SJCRH30 (cell line): ENCODE results near the gene SURF2. TPM values are rescaled to one million over a fixed set of nuclear protein-coding genes. Genes with fewer than 3 reads are reported as not detected.
"Not testable (repeated sequence)": the region's sequence is repeated elsewhere in the genome, so short reads cannot be mapped to it uniquely, and the experiment has no call there.

Experiments
- DNase-seq, 2 experiments: peaks; one replicate each; pipeline ENCODE4 v3.0.0-alpha.2; 2015 to 2020
- H3K27ac ChIP-seq: fragments of 250-450 bp; sonication (Bioruptor Pico); 2 replicates; pipeline ENCODE4 v1.5.1; 2020; ENCODE audit warnings: mild to moderate bottlenecking, moderate library complexity
- H3K27me3 ChIP-seq: fragments of 250-450 bp; sonication (Bioruptor Pico); 2 replicates; pipeline ENCODE4 v1.5.1; 2020; ENCODE audit warnings: mild to moderate bottlenecking, moderate library complexity
- H3K36me3 ChIP-seq: fragments of 250-450 bp; sonication (Bioruptor Pico); 2 replicates; pipeline ENCODE4 v1.5.1; 2020; ENCODE audit warnings: mild to moderate bottlenecking, moderate library complexity
- H3K4me1 ChIP-seq: fragments of 250-450 bp; sonication (Bioruptor Pico); 2 replicates; pipeline ENCODE4 v1.5.1; 2020; ENCODE audit warnings: mild to moderate bottlenecking, moderate library complexity
- H3K4me3 ChIP-seq: fragments of 250-450 bp; sonication (Bioruptor Pico); 2 replicates; pipeline ENCODE4 v1.5.1; 2020; ENCODE audit warnings: mild to moderate bottlenecking, moderate library complexity
- H3K9me3 ChIP-seq: fragments of 250-450 bp; sonication (Bioruptor Pico); replicated peaks from 2 replicates; pipeline ENCODE4 v1.5.1; 2020; ENCODE audit warnings: mild to moderate bottlenecking, moderate library complexity
- total RNA-seq: library from RNA; depleted of rRNA; stranded (reverse); fragments of >200 nt; shearing (Covaris generic); gene quantifications from 2 replicates; pipeline ENCODE4 v1.2.3, GENCODE V29; 2014; rRNA removed

The SURF2 gene
- 34.7 and 36.2 TPM in 2 replicates for total RNA-seq

DNA sequence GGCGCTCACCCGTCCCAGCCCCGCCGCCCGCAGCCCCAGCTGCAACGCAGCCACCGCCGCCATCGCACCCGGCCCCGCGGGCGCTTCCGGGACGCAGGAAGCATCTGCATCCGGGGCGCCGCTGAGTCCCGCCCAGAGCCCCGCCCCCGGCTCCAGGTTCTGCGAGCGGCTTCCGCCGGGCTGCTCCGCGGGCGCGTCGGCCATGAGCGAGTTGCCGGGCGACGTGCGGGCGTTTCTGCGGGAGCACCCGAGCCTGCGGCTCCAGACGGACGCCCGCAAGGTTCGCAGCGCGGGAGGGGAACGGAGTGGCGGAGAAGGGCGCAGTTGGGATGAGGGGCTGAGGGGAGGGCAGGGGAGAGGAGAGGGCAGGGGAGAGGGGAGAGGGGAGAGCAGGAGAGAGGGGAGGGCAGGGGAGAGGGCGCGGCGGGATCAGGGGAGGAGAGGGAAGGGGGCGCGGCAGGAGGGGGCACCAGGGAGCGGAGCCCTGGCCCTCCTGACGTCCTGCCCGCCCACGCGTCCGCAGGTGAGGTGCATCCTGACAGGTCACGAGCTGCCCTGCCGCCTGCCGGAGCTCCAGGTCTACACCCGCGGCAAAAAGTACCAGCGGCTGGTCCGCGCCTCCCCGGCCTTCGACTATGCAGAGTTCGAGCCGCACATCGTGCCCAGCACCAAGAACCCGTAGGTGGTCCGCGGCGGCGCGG is at the start of gene SURF2, which contains the start of gene SURF1:
TSS of gene SURF2 (plus strand) at position 160 of the 701 bp plus-strand sequence. CDS start at position 203, 43 bp downstream.
TSS of gene SURF1 (minus strand) at position 97 of the 701 bp plus-strand sequence. CDS start at position 63, 34 bp downstream.
- no peaks in the 10 kb centered on the region for H3K9me3 ChIP-seq
- peak within 1 kb of the TSS; percentile 73 for H3K4me3 ChIP-seq
- no peaks in the 10 kb centered on the region for H3K27me3 ChIP-seq
- DNase-seq = peak; percentile 87 to 88
- H3K4me1 ChIP-seq = peaks cover 23% of the 10 kb centered on the region
- H3K27ac ChIP-seq = peak within 1 kb of the TSS; percentile 31; the same call in 1 of the 2 replicates
- peaks cover 26% of the 10 kb centered on the region for H3K36me3 ChIP-seq

DNA sequence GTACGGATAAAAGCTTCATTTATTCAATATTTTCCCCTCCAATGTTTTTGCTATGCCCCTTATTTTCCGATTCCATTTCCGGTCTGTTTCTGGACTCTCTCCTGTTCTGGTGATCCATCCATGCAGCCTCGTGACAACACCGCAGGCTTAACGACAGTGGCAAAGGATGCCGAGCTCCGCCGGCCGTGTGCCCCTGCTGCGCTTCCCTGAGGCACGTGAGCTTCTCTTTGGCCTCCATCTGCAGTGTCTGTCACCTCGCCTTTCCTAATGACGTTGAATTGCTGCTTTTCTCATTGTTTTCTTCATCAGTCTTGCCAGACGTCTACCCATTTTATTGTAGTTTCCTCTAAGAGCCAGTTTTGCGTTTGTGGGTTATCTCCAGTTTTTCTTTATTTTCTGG is 49.0 kb upstream of the SURF2 start:
- Histone ChIP-seq H3K9me3 (no peaks in the 10 kb centered on the region; the same call in 1 of the 2 replicates), H3K4me3 (no peak overlapping the region), H3K27ac (no peak overlapping the region), H3K36me3 (no peaks in the 10 kb centered on the region), H3K27me3 (peaks cover 33% of the 10 kb centered on the region), H3K4me1 (no peaks in the 10 kb centered on the region; the same call in 1 of the 2 replicates)
- DNase-seq = no peak

DNA sequence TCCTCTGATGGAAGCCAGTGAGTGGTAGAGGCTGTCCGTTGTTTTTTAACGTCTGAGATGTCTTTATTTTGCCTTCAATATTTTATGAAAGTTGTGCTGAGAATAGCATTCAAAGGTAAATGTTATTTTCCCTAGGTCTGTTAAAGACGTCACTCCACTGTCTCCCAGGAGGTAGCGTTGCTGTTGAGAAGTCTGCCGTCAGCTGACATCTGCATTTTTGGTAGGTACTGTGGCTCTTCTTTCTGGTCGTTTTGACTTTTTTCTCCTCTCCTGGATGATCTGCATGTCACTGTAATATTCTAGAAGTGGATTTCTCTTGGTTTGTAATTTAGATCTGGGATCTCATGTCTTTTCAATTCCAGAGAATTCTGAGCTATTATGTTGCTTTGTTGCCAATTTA is 46.7 kb upstream of the SURF2 start:
- Histone ChIP-seq H3K4me3 (no peak overlapping the region), H3K27ac (no peak overlapping the region), H3K27me3 (peaks cover 20% of the 10 kb centered on the region; the same call in 1 of the 2 replicates), H3K36me3 (no peaks in the 10 kb centered on the region), H3K4me1 (no peaks in the 10 kb centered on the region; the same call in 1 of the 2 replicates), H3K9me3 (no peaks in the 10 kb centered on the region; the same call in 1 of the 2 replicates)
- DNase-seq = no peak

DNA sequence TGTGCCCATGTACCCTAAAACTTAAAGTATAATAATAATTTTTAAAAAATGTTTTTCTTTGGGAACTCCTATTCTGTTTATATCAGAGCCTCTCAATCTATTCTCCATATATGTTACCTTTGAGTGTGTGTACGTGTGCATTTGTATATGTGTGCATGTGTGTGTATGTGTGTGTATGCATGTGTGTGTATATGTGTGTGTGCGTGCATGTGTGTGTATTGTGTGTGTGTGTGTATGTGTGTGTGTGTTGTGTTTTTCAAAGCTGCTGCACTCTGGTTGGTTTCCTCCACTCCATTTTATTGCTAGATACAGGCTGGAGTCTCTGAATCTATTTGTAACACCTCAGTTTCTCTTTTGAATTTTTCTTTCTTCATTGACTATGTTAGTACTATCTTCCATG is 40.4 kb upstream of the SURF2 start:
- Histone ChIP-seq H3K4me1 (no peaks in the 10 kb centered on the region), H3K27me3 (peaks cover 9% of the 10 kb centered on the region; the same call in 1 of the 2 replicates), H3K36me3 (no peaks in the 10 kb centered on the region), H3K4me3 (no peak overlapping the region), H3K9me3 (peaks cover 3% of the 10 kb centered on the region; the same call in 1 of the 2 replicates), H3K27ac (no peak overlapping the region)
- no peak for DNase-seq

DNA sequence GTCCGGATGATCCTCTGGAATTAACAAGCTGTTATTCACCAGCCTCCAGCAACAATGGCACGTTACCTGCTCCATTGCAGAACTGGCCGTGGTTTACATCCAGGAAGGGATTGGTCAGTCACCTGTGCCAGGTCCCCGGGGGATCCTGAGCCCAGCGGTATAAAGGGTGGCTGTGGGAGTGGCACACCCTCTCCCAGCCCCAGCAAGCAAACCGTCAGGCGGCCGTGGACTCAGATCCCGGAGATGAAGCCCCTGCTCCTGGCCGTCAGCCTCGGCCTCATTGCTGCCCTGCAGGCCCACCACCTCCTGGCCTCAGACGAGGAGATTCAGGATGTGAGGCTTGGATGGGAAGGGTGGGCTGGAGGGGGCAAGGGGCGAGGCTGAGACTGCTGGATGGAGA is 38.8 kb upstream of the SURF2 start:
- H3K27ac ChIP-seq, H3K9me3 ChIP-seq, DNase-seq, H3K4me1 ChIP-seq, H3K4me3 ChIP-seq, H3K36me3 ChIP-seq, H3K27me3 ChIP-seq: not testable (repeated sequence)

DNA sequence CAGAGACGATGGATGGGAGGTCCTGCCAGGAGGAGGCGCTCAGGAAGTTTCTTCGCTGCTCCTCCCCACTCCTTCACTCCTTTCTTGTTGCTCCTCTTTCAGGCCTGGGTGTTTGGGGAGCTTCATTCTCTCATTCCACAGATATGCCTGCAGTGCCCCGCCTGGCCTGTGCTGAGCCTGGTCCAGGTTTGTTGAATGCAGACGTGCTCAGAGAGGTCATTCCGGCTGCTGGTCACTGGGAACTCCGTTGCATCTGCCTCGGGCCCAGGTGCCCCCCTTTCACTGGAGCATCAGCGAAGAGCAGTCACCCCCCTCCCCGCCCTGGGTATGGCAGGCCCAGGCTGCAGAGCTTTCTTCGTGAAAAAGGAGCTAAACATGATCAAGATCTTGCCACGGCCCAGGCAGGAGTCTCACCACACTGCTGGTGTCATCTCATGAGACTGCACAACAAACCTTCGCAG is 35.9 kb upstream of the SURF2 start:
- H3K4me3 ChIP-seq = no peak overlapping the region
- peaks cover 9% of the 10 kb centered on the region; the same call in 1 of the 2 replicates for H3K27me3 ChIP-seq
- no peak overlapping the region for H3K27ac ChIP-seq
- H3K36me3 ChIP-seq = no peaks in the 10 kb centered on the region
- H3K9me3 ChIP-seq = no peaks in the 10 kb centered on the region; the same call in 1 of the 2 replicates
- DNase-seq = no peak
- no peaks in the 10 kb centered on the region for H3K4me1 ChIP-seq

DNA sequence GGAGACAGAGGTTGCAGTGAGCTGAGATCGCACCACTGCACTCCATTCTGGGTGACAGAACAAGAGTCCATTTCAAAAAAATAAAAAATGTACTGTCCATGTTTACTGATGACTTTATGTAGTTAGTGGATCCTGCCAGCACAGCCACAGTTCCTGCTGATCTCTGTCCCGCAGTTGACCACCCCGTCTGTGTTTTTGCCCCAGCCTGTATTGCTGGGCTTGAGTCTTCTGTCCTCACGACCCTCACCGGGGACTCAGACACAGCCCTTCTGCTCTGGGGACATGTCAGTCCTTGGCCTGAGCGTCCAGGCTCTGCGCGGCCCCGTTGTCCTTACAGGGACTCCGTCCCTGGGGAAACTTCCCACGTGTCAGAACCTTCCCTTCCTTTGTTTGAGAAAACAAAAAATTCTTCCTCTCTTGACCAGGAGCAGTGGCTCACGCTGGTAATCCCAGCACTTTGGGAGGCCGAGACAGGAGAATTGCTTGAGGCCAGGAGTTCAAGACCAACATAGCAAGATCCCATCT is 34.9 kb upstream of the SURF2 start:
- DNase-seq = no peak
- Histone ChIP-seq H3K9me3 (no peaks in the 10 kb centered on the region), H3K4me1 (no peaks in the 10 kb centered on the region)

DNA sequence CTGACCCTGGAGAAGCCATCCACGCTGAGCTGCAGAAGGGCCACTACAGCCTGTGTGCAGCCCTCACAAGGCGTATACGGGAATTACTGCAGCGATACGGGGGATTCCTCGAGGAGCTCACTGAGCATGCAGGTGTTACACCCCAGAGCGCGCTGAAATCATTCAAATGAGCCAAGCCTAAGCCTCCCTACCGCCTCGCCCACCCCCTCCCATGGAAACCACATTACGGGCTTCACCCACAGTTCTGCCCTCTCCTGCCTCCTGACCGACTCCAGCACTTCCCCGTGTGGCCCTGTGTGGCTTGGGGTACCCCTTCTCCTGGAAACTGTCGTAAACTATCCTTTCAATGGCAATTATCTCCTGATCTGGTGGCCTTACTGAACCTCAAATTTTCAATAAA is 33.6 kb upstream of the SURF2 start:
- Histone ChIP-seq H3K4me3 (no peak overlapping the region), H3K4me1 (no peaks in the 10 kb centered on the region), H3K9me3 (no peaks in the 10 kb centered on the region)

More for the DNA sequence above, 34.9 kb upstream of the SURF2 start:
- no peaks in the 10 kb centered on the region for H3K36me3 ChIP-seq
- H3K27me3 ChIP-seq = peaks cover 9% of the 10 kb centered on the region; the same call in 1 of the 2 replicates
- no peak overlapping the region for H3K27ac ChIP-seq
- H3K4me3 ChIP-seq = no peak overlapping the region

DNA sequence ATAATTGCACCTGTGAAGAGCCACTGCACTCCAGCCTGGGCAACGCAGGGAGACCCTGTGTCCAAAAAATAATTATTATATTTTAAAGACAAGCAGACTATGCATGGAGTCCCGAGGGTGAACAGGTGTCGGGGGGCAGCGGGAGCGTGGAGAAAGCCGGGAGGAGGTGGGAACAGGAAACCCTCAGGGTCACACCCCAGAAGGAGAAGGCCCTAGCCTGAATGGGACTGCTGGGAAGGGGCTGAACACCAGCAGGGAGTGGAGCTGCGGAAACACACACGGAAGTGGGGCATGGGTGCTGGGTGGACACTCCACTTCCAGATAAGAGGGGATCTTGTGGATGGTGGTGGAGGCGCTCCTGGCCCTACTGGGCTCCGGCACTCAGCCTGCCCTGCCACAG is 33.1 kb upstream of the SURF2 start:
- no peaks in the 10 kb centered on the region for H3K9me3 ChIP-seq
- no peak for DNase-seq
- peaks cover 9% of the 10 kb centered on the region; the same call in 1 of the 2 replicates for H3K27me3 ChIP-seq
- no peak overlapping the region for H3K27ac ChIP-seq
- H3K4me3 ChIP-seq = no peak overlapping the region
- H3K4me1 ChIP-seq = no peaks in the 10 kb centered on the region
- no peaks in the 10 kb centered on the region for H3K36me3 ChIP-seq

More for the DNA sequence above, 33.6 kb upstream of the SURF2 start:
- no peaks in the 10 kb centered on the region for H3K36me3 ChIP-seq
- H3K27ac ChIP-seq = no peak overlapping the region
- DNase-seq = no peak
- peaks cover 9% of the 10 kb centered on the region; the same call in 1 of the 2 replicates for H3K27me3 ChIP-seq

DNA sequence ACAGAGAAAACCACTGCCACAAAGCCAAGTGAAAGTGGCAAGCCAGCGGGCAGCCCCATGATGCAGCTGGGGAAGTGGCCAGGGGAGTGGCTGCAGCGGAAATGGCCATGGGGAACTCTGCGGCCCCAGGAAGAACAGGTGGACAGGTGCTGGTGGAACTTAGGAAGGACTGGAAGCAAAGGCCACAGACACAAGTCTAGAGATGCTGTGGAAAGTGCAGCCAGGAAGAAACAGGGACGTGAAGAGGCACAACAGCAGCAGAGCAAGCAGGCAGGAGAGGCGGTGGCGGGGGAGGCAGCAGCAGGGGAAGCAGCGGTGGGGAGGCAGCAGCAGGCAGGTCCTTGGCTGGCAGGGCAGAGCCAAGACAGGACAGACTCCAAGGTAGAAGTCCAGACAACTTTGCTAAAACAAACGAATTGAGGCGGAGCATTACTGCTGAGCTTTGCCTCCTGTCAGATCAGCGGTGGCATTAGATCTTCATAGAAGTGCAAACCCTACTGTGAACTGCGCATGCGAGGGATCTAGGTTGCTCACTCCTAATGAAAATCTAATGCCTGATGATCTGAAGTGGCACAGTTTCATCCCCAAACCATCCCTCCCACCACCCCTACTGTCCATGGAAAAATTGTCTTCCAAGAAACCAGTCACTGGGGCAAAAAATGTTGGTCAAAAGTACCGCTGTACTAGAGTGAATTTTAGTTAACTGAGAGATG is 32.2 kb upstream of the SURF2 start:
- no peak for DNase-seq
- Histone ChIP-seq H3K27ac (no peak overlapping the region), H3K9me3 (no peaks in the 10 kb centered on the region), H3K36me3 (no peaks in the 10 kb centered on the region), H3K27me3 (peaks cover 7% of the 10 kb centered on the region; the same call in 1 of the 2 replicates), H3K4me1 (no peaks in the 10 kb centered on the region), H3K4me3 (no peak overlapping the region)

DNA sequence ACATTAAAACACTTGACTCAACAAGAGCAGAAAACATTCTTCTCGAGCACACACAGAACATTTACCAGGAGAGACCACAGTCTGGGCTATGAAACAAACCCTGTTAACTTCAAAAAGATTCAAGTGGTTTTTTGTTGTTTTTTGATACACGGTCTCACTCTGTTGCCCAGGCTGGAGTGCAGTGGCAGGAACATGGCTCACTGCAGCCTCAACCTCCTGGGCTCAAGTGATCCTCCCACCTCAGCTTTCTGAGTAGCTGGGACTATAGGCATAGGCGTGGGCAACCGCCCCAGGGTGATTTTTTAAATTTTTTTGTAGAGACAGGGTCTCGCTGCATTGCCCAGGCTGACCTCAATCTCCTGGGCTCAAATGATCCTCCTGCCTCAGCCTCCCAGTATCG is 29.3 kb upstream of the SURF2 start:
- H3K4me1 ChIP-seq, H3K4me3 ChIP-seq, H3K9me3 ChIP-seq, H3K27me3 ChIP-seq, H3K27ac ChIP-seq, DNase-seq: not testable (repeated sequence)
- H3K36me3 ChIP-seq = peaks cover 18% of the 10 kb centered on the region

DNA sequence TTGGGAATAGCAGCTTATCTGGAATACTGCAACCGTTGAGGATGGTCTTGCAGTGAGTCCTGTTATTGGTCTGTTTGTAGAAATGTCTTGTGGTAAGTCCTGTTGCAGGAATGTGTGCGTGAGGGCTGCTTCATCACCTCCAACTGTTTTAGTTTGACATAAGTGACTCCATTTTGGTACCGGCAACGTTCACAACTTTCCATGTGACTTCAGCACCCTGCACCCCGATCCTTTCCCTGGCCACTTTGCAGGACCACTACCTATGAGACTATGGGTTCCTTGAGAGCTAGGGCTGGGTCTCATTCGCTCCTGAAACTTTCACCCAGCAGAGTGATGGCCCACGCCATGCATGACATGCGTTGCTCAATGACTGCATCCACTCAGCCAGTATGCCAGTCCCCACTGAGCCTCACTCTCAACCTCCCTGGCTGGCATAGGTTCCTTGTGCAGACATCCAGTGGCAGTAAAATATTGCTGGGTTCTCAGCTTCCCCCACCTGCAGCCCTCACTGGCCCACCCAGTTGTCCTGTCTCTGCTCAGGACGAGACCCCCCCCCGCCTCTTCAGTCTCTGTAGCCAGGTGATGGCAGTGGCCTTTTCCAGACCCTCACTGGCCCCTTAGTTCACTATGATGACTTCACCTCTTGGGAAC is 28.4 kb upstream of the SURF2 start:
- Histone ChIP-seq H3K4me1 (no peaks in the 10 kb centered on the region), H3K27me3 (no peaks in the 10 kb centered on the region), H3K36me3 (peaks cover 25% of the 10 kb centered on the region), H3K27ac (no peak overlapping the region), H3K9me3 (no peaks in the 10 kb centered on the region), H3K4me3 (no peak overlapping the region)
- DNase-seq = no peak

DNA sequence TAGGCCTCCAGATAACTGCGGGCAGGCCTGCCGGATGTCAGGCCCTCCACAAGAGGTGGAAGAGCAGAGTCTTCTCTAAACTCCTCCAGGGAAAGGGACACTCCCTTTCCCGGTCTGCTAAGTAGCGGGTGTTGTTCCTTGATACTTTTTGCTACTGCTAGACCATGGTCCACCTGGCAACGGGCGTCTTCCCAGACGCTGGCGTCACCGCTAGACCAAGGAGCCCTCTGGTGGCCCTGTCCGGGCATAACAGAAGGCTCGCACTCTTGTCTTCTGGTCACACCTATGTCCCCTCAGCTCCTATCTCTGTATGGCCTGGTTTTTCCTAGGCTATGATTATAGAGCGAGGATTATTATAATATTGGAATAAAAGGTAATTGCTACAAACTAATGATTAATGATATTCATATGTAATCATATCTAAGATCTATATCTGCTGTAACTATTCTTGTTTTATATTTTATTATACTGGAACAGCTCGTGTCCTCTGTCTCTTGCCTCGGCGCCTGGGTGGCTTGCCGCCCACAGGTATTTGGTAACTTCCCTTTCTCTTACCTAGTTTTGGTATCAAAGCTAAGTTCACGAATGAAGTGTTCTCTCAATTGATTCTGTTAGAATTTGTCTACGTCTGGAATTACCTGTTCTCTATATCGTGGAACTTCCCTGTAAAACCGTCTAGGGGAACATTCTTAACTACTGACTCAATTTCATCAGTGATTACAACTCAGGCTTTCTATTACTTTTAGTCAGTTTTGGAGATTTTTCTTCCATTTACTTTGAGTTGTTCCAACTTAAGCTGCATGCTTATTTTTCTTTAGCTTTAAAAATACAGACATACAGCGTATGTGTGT is 26.8 kb upstream of the SURF2 start:
- DNase-seq, H3K4me1 ChIP-seq, H3K27ac ChIP-seq, H3K27me3 ChIP-seq, H3K4me3 ChIP-seq, H3K9me3 ChIP-seq: not testable (repeated sequence)
- H3K36me3 ChIP-seq = peaks cover 41% of the 10 kb centered on the region

DNA sequence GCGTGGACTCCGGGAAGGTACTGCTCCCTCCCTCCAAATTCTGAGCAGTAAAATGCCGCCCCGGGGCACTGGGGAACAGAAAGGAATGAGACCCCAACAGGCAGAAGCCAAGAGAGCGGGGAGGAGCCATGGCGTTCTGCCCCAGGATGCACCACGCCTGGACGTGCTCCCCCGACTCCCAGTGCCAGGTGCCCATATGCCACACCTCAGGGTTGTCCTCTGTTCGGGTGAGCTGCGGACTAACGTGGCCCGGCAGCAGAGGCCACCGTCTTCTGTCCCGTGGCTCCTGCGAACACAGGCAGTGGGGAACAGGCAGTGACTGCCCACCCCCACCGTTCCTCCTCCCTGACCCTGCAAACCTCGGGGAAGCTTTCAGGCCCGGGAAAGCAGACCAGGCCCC is 25.1 kb upstream of the SURF2 start:
- Histone ChIP-seq H3K27me3 (no peaks in the 10 kb centered on the region), H3K27ac (no peak overlapping the region), H3K4me3 (no peak overlapping the region), H3K4me1 (no peaks in the 10 kb centered on the region), H3K9me3 (no peaks in the 10 kb centered on the region), H3K36me3 (peaks cover 44% of the 10 kb centered on the region)
- no peak for DNase-seq
